Gastroesophageal sphincter (tissue), 4 donors: ENCODE measurements around the gene ANO10. TPM values are rescaled to one million over a fixed set of nuclear protein-coding genes. Genes with fewer than 3 reads are reported as not detected.
A peak's percentile ranks its signal among the peaks of the same experiment; 100 is the strongest.

Experiments
- ATAC-seq: fragments of 150-250 bp; one replicate; pipeline ENCODE4 v1.9.1; 2016; ENCODE audit warnings: mild to moderate bottlenecking, moderate library complexity
- H3K27ac ChIP-seq, 4 donors: fragments of 200-600 bp; sonication (generic) in 3 of 4; 1 replicate in 3 of 4; 2 replicates in 1 of 4; pipeline ENCODE4 v1.5.1; 2016 to 2019
- H3K27me3 ChIP-seq: fragments of 200-600 bp; sonication (generic); one replicate; pipeline ENCODE4 v1.5.1; 2019
- H3K36me3 ChIP-seq, 2 donors: fragments of 200-600 bp; sonication (generic); one replicate each; pipeline ENCODE4 v1.5.1; 2019; ENCODE audit warnings: control low read depth in 1 of 2
- H3K4me1 ChIP-seq, 3 donors: fragments of 200-600 bp; sonication (generic); 1 replicate in 2 of 3; 2 replicates in 1 of 3; pipeline ENCODE4 v1.5.1; 2016 to 2019; ENCODE audit warnings: control low read depth in 2 of 3
- H3K4me3 ChIP-seq, 2 donors: fragments of 200-600 bp; sonication (generic); one replicate each; pipeline ENCODE4 v1.5.1; 2019; ENCODE audit warnings: mild to moderate bottlenecking in 1 of 2, moderate library complexity in 1 of 2
- H3K9me3 ChIP-seq, 3 donors: fragments of 200-600 bp; sonication (generic); one replicate each; pipeline ENCODE4 v1.5.1; 2017 to 2019; ENCODE audit warnings: control low read depth in 2 of 3
- EP300 ChIP-seq: sonication (generic); formaldehyde crosslinking; IDR thresholded peaks from one replicate; pipeline ENCODE4 v1.6.1; 2017; ENCODE audit warnings: antibody characterized with exemption, mild to moderate bottlenecking
- POLR2A ChIP-seq, 2 donors: fragments of 450-650 bp; IDR thresholded peaks; one replicate each; pipeline ENCODE4 v1.6.1; 2017; ENCODE audit warnings: antibody characterized with exemption in 2 of 2, mild to moderate bottlenecking in 2 of 2, moderate library complexity in 1 of 2
- POLR2AphosphoS5 ChIP-seq: sonication (generic); formaldehyde crosslinking; IDR thresholded peaks from one replicate; pipeline ENCODE4 v1.6.1; 2017; ENCODE audit warnings: antibody characterized with exemption
- WGBS, 2 donors: methylation state at CpG; one replicate each; pipeline ENCODE4 v1.1.5; 2018; ENCODE audit warnings: low coverage in 1 of 2; 5-methylcytosine and 5-hydroxymethylcytosine counted together
- total RNA-seq, 4 donors: library from RNA; depleted of rRNA; stranded (reverse); fragments of >200 nt; gene quantifications; one replicate each; pipeline ENCODE4 v1.1.0, GENCODE V29; 2016
- TF ChIP-seq, protein P1 (sequence below), 4 experiments: fragments of 200-600 bp in 2 of 4; fragments of 450-650 bp in 2 of 4; sonication (generic) in 1 of 4; IDR thresholded peaks; one replicate each; pipeline ENCODE4 v1.5.1; 2017 to 2019; ENCODE audit warnings: antibody characterized with exemption in 4 of 4, mild to moderate bottlenecking in 2 of 4, moderate library complexity in 2 of 4

Gene ANO10
- total RNA-seq, 4 donors from 2014 or later: 22.9 to 33.5 (median 30.2) TPM

GRCh38 chr3:43388175-43388574 is 233.6 kb downstream of the ANO10 start:
- Histone ChIP-seq H3K9me3 (peaks cover 0 to 4% (median 0%) of the 10 kb centered on the region in 3 donors), H3K4me1 (peaks cover 0 to 16% (median 0%) of the 10 kb centered on the region in 3 donors), H3K27me3 (no peaks in the 10 kb centered on the region), H3K4me3 (no peak overlapping the region), H3K27ac (peak overlapping the region in 1 of 4 donors; percentile 12), H3K36me3 (peaks cover 0 to 5% of the 10 kb centered on the region in 2 donors)
- WGBS, 2 donors: 87 to 95% methylated on average over 3 to 5 of the region's 5 CpGs
- no peak for ATAC-seq
- TF ChIP-seq POLR2AphosphoS5 (no peak), EP300 (no peak), POLR2A (IDR thresholded peaks at IDR 0.05) (no peak)
- TF ChIP-seq, protein P1, sequence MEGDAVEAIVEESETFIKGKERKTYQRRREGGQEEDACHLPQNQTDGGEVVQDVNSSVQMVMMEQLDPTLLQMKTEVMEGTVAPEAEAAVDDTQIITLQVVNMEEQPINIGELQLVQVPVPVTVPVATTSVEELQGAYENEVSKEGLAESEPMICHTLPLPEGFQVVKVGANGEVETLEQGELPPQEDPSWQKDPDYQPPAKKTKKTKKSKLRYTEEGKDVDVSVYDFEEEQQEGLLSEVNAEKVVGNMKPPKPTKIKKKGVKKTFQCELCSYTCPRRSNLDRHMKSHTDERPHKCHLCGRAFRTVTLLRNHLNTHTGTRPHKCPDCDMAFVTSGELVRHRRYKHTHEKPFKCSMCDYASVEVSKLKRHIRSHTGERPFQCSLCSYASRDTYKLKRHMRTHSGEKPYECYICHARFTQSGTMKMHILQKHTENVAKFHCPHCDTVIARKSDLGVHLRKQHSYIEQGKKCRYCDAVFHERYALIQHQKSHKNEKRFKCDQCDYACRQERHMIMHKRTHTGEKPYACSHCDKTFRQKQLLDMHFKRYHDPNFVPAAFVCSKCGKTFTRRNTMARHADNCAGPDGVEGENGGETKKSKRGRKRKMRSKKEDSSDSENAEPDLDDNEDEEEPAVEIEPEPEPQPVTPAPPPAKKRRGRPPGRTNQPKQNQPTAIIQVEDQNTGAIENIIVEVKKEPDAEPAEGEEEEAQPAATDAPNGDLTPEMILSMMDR (IDR thresholded peaks at IDR 0.05): no peak

GRCh38 chr3:43379343-43379742 is 242.5 kb downstream of the ANO10 start:
- H3K4me1 ChIP-seq: peaks cover 0 to 32% (median 3%) of the 10 kb centered on the region in 3 donors
- ATAC-seq: peak; percentile 81
- no peak for TF ChIP-seq EP300
- TF ChIP-seq, protein P1 (IDR thresholded peaks at IDR 0.05): no peak
- TF ChIP-seq POLR2A (IDR thresholded peaks at IDR 0.05): no peak
- TF ChIP-seq POLR2AphosphoS5: peak; percentile 71
- WGBS, 2 donors: 10 to 29% methylated on average over 1 of the region's 3 CpGs
- H3K27ac ChIP-seq: peak overlapping the region; percentile 45 to 79 (median 75)
- H3K27me3 ChIP-seq: no peaks in the 10 kb centered on the region
- H3K36me3 ChIP-seq: no peaks in the 10 kb centered on the region
- no peaks in the 10 kb centered on the region for H3K9me3 ChIP-seq
- H3K4me3 ChIP-seq: no peak overlapping the region

- peaks cover 0 to 32% (median 3%) of the 10 kb centered on the region in 3 donors for H3K4me1 ChIP-seq
- no peaks in the 10 kb centered on the region for H3K36me3 ChIP-seq
- no peak for ATAC-seq
- 95 to 100% methylated on average over 2 of the region's 2 CpGs for WGBS, 2 donors
- TF ChIP-seq EP300: no peak
- TF ChIP-seq, protein P1 (IDR thresholded peaks at IDR 0.05): peak in 3 of 4 experiments; percentile 34 to 55 (median 45)
- H3K27ac ChIP-seq: peak overlapping the region; percentile 45 to 79 (median 75)
- H3K9me3 ChIP-seq: no peaks in the 10 kb centered on the region
- H3K27me3 ChIP-seq: no peaks in the 10 kb centered on the region
- H3K4me3 ChIP-seq: no peak overlapping the region
Observed at GRCh38 chr3:43378066-43378935, 243.5 kb downstream of the ANO10 start.

- peaks cover 0 to 10% (median 0%) of the 10 kb centered on the region in 3 donors for H3K4me1 ChIP-seq
- 100% methylated on average over 1 of the region's 3 CpGs for WGBS, 2 donors
- no peaks in the 10 kb centered on the region for H3K9me3 ChIP-seq
- no peaks in the 10 kb centered on the region for H3K27me3 ChIP-seq
- no peak for ATAC-seq
- no peak overlapping the region for H3K27ac ChIP-seq
- no peak for TF ChIP-seq EP300
- no peak for TF ChIP-seq POLR2A (IDR thresholded peaks at IDR 0.05)
- TF ChIP-seq, protein P1 (IDR thresholded peaks at IDR 0.05): no peak
- no peak for TF ChIP-seq POLR2AphosphoS5
- H3K4me3 ChIP-seq: no peak overlapping the region
- H3K36me3 ChIP-seq: no peaks in the 10 kb centered on the region
Observed at GRCh38 chr3:43373560-43373928, 248.3 kb downstream of the ANO10 start.
